Activated naive CD4-positive, alpha-beta T cell treated with anti-CD3 and anti-CD28 coated beads, Interleukin-2, amount 50 U/mL, for 24 hours (primary cell): ENCODE data around the gene CCDC80.

Experiments
- H3K27ac Mint-ChIP-seq: one replicate; pipeline ENCODE4 v1.8.0; 2021; ENCODE audit warnings: mild to moderate bottlenecking, mixed read lengths
- H3K27me3 Mint-ChIP-seq: one replicate; pipeline ENCODE4 v1.8.0; 2021; ENCODE audit warnings: mixed read lengths
- H3K36me3 Mint-ChIP-seq: one replicate; pipeline ENCODE4 v1.8.0; 2021; ENCODE audit warnings: mixed read lengths
- H3K4me1 Mint-ChIP-seq: one replicate; pipeline ENCODE4 v1.8.0; 2021; ENCODE audit warnings: mixed read lengths
- H3K4me3 Mint-ChIP-seq: one replicate; pipeline ENCODE4 v1.8.0; 2021; ENCODE audit warnings: mild to moderate bottlenecking, mixed read lengths
- H3K9me3 Mint-ChIP-seq: one replicate; pipeline ENCODE4 v1.8.0; 2021; ENCODE audit warnings: mixed read lengths

The CCDC80 gene

GRCh38 chr3:112640930-112641801, at the start of gene CCDC80:
CCDC80 (minus strand) TSS chr3:112641143; CDS start chr3:112639905, 1,238 bp downstream.
- Mint-ChIP-seq H3K4me3 (no peak within 1 kb of the TSS), H3K27me3 (peaks cover 5% of the 10 kb centered on the region), H3K9me3 (no peaks in the 10 kb centered on the region), H3K36me3 (no peaks in the 10 kb centered on the region), H3K27ac (no peak within 1 kb of the TSS), H3K4me1 (peaks cover 15% of the 10 kb centered on the region)

GRCh38 chr3:112689989-112690388, 49.0 kb upstream of the CCDC80 start:
- Mint-ChIP-seq H3K36me3 (no peaks in the 10 kb centered on the region), H3K4me1 (peaks cover 9% of the 10 kb centered on the region), H3K27me3 (no peaks in the 10 kb centered on the region), H3K9me3 (no peaks in the 10 kb centered on the region), H3K27ac (no peak overlapping the region), H3K4me3 (no peak overlapping the region)

- Mint-ChIP-seq H3K27me3 (no peaks in the 10 kb centered on the region), H3K4me3 (no peak overlapping the region), H3K9me3 (no peaks in the 10 kb centered on the region), H3K4me1 (peaks cover 9% of the 10 kb centered on the region), H3K27ac (no peak overlapping the region), H3K36me3 (no peaks in the 10 kb centered on the region)
These were observed 48.4 kb upstream of the CCDC80 start for GRCh38 chr3:112689385-112689784.

- Mint-ChIP-seq H3K4me1 (peaks cover 9% of the 10 kb centered on the region), H3K27ac (peak overlapping the region; percentile 43), H3K36me3 (no peaks in the 10 kb centered on the region), H3K27me3 (no peaks in the 10 kb centered on the region), H3K9me3 (no peaks in the 10 kb centered on the region), H3K4me3 (no peak overlapping the region)
These were observed 47.9 kb upstream of the CCDC80 start for GRCh38 chr3:112688819-112689218.

- H3K4me3 Mint-ChIP-seq = no peak overlapping the region
- peaks cover 9% of the 10 kb centered on the region for H3K4me1 Mint-ChIP-seq
- no peaks in the 10 kb centered on the region for H3K27me3 Mint-ChIP-seq
- no peaks in the 10 kb centered on the region for H3K36me3 Mint-ChIP-seq
- peak overlapping the region; percentile 43 for H3K27ac Mint-ChIP-seq
- no peaks in the 10 kb centered on the region for H3K9me3 Mint-ChIP-seq
These were observed 47.3 kb upstream of the CCDC80 start for GRCh38 chr3:112688085-112688769.

- no peak overlapping the region for H3K4me3 Mint-ChIP-seq
- H3K27me3 Mint-ChIP-seq = no peaks in the 10 kb centered on the region
- no peaks in the 10 kb centered on the region for H3K9me3 Mint-ChIP-seq
- H3K36me3 Mint-ChIP-seq = no peaks in the 10 kb centered on the region
- no peak overlapping the region for H3K27ac Mint-ChIP-seq
- H3K4me1 Mint-ChIP-seq = peaks cover 9% of the 10 kb centered on the region
These were observed 46.7 kb upstream of the CCDC80 start for GRCh38 chr3:112687616-112688015.

GRCh38 chr3:112687211-112687610, 46.3 kb upstream of the CCDC80 start:
- Mint-ChIP-seq H3K4me3 (no peak overlapping the region), H3K27me3 (no peaks in the 10 kb centered on the region), H3K9me3 (no peaks in the 10 kb centered on the region), H3K4me1 (peaks cover 9% of the 10 kb centered on the region), H3K36me3 (no peaks in the 10 kb centered on the region), H3K27ac (no peak overlapping the region)

GRCh38 chr3:112685956-112686799, 45.2 kb upstream of the CCDC80 start:
- Mint-ChIP-seq H3K36me3 (no peaks in the 10 kb centered on the region), H3K27ac (no peak overlapping the region), H3K27me3 (no peaks in the 10 kb centered on the region), H3K4me1 (peaks cover 9% of the 10 kb centered on the region), H3K9me3 (no peaks in the 10 kb centered on the region), H3K4me3 (no peak overlapping the region)

- Mint-ChIP-seq H3K36me3 (no peaks in the 10 kb centered on the region), H3K4me1 (peaks cover 9% of the 10 kb centered on the region)
These were observed 44.5 kb upstream of the CCDC80 start for GRCh38 chr3:112685420-112685819.

GRCh38 chr3:112682361-112682760, 41.4 kb upstream of the CCDC80 start:
- Mint-ChIP-seq H3K27me3 (no peaks in the 10 kb centered on the region), H3K4me1 (peaks cover 5% of the 10 kb centered on the region), H3K4me3 (no peak overlapping the region), H3K9me3 (no peaks in the 10 kb centered on the region), H3K27ac (no peak overlapping the region), H3K36me3 (no peaks in the 10 kb centered on the region)

More at GRCh38 chr3:112685420-112685819, 44.5 kb upstream of the CCDC80 start:
- no peak overlapping the region for H3K27ac Mint-ChIP-seq
- no peak overlapping the region for H3K4me3 Mint-ChIP-seq
- H3K27me3 Mint-ChIP-seq = no peaks in the 10 kb centered on the region
- H3K9me3 Mint-ChIP-seq = no peaks in the 10 kb centered on the region

GRCh38 chr3:112681822-112682325, 40.9 kb upstream of the CCDC80 start:
- no peak overlapping the region for H3K27ac Mint-ChIP-seq
- H3K4me1 Mint-ChIP-seq = peaks cover 9% of the 10 kb centered on the region
- no peak overlapping the region for H3K4me3 Mint-ChIP-seq
- H3K9me3 Mint-ChIP-seq = no peaks in the 10 kb centered on the region
- H3K27me3 Mint-ChIP-seq = no peaks in the 10 kb centered on the region
- H3K36me3 Mint-ChIP-seq = no peaks in the 10 kb centered on the region

GRCh38 chr3:112676659-112677234, 35.8 kb upstream of the CCDC80 start:
- H3K27ac Mint-ChIP-seq = peak overlapping the region; percentile 2
- H3K36me3 Mint-ChIP-seq = no peaks in the 10 kb centered on the region
- no peaks in the 10 kb centered on the region for H3K9me3 Mint-ChIP-seq
- H3K4me1 Mint-ChIP-seq = peaks cover 50% of the 10 kb centered on the region
- H3K4me3 Mint-ChIP-seq = peak overlapping the region; percentile 45
- no peaks in the 10 kb centered on the region for H3K27me3 Mint-ChIP-seq

- peak overlapping the region; percentile 45 for H3K4me3 Mint-ChIP-seq
- peak overlapping the region; percentile 66 for H3K27ac Mint-ChIP-seq
- peaks cover 54% of the 10 kb centered on the region for H3K4me1 Mint-ChIP-seq
- no peaks in the 10 kb centered on the region for H3K36me3 Mint-ChIP-seq
- no peaks in the 10 kb centered on the region for H3K27me3 Mint-ChIP-seq
- H3K9me3 Mint-ChIP-seq = no peaks in the 10 kb centered on the region
These were observed 35.1 kb upstream of the CCDC80 start for GRCh38 chr3:112675943-112676535.

GRCh38 chr3:112675349-112675748, 34.4 kb upstream of the CCDC80 start:
- no peak overlapping the region for H3K4me3 Mint-ChIP-seq
- no peaks in the 10 kb centered on the region for H3K9me3 Mint-ChIP-seq
- H3K36me3 Mint-ChIP-seq = no peaks in the 10 kb centered on the region
- H3K4me1 Mint-ChIP-seq = peaks cover 54% of the 10 kb centered on the region
- H3K27ac Mint-ChIP-seq = peak overlapping the region; percentile 3
- no peaks in the 10 kb centered on the region for H3K27me3 Mint-ChIP-seq
